Omental fat pad (tissue), 4 donors: ENCODE data around the gene TRAPPC12. TPM values are rescaled to one million over a fixed set of nuclear protein-coding genes. Genes with fewer than 3 reads are reported as not detected.

Experiments
- ATAC-seq: fragments of 150-250 bp; one replicate; pipeline ENCODE4 v1.9.1; 2016; ENCODE audit warnings: mild to moderate bottlenecking, moderate library complexity; ENCODE audit not compliant: low FRiP score
- DNase-seq: peaks from one replicate; pipeline ENCODE4 v3.0.0-alpha.2; 2019; ENCODE audit warnings: low spot score
- total RNA-seq, 4 donors: library from RNA; depleted of rRNA; stranded (reverse); fragments of >200 nt; gene quantifications; one replicate each; pipeline ENCODE4 v1.1.0, GENCODE V29; 2016
- TF ChIP-seq, protein P1 (sequence below), 3 donors: fragments of 450-650 bp; IDR thresholded peaks; one replicate each; pipeline ENCODE4 v1.5.1; 2016 to 2017; ENCODE audit warnings: antibody characterized with exemption in 3 of 3, mild to moderate bottlenecking in 3 of 3, moderate library complexity in 2 of 3

The TRAPPC12 gene
- total RNA-seq, 4 donors from 2014 or later, result 39.3 to 92.1 (median 53.9) TPM

DNA sequence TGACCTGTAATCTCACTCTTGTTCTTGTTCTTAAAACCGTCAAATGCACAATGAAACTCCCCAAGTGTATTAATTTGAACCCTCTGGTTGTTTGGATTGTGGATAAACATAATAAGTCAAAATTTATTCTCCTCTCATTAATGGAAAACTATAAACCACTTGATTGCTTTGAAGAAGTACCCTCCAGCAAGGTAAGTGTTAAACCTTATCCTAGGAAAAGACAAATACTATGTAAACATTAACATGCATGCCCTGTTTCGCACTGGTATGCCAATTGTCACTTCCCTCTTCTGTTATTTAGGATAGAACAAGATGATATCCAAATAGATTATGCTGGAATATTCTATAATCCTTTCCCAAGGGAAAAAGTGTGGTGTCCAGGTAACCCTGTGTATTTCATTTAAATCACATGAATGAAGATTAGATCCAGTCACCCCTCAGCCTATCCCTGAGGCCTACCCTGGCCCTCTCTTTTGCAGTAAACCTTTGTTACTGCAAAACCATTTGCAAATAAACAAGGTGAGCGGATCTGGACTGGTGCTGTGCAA is 138.5 kb downstream of the TRAPPC12 start:
- TF ChIP-seq, protein P1, sequence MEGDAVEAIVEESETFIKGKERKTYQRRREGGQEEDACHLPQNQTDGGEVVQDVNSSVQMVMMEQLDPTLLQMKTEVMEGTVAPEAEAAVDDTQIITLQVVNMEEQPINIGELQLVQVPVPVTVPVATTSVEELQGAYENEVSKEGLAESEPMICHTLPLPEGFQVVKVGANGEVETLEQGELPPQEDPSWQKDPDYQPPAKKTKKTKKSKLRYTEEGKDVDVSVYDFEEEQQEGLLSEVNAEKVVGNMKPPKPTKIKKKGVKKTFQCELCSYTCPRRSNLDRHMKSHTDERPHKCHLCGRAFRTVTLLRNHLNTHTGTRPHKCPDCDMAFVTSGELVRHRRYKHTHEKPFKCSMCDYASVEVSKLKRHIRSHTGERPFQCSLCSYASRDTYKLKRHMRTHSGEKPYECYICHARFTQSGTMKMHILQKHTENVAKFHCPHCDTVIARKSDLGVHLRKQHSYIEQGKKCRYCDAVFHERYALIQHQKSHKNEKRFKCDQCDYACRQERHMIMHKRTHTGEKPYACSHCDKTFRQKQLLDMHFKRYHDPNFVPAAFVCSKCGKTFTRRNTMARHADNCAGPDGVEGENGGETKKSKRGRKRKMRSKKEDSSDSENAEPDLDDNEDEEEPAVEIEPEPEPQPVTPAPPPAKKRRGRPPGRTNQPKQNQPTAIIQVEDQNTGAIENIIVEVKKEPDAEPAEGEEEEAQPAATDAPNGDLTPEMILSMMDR (IDR thresholded peaks at IDR 0.05), result no peak
- no peak for DNase-seq
- no peak for ATAC-seq

DNA sequence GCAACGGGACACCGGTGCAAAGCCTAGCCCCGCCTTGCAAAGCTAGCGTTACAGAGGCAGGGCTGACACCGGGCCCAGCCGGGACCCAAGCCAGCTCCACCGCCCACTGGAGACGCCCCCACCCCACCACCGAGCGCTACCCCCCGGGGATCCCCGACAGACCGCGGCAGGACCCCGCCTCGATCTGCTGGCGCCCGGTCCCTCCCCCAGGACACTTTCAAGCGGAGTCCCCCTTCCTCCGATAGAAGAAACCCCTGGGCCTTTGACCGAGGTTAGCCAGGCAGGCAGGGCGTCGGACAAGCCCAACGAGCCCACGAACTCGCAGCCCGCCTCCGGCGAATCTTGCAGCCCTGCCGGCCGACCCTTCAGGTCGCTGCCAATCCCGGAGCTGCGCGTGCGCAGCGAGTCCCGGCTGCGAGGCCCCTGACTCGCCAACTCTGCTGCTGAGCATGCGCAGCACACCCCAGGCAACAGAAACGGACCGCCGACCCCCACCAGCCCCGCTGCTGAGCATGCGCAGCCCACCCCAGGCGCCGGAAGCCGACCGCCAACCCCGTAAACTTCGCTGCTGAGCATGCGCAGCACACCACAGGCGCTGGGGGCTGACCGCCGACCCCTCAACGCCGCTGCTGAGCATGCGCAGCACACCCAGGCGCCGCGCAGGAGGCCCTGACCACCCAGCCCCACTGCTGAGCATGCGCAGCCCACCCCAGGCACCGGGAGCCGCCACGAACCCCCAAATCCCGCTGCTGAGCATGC is 139.2 kb downstream of the TRAPPC12 start:
- ATAC-seq (peak; percentile 96), DNase-seq (peak; percentile 83)
- TF ChIP-seq, protein P1 (IDR thresholded peaks at IDR 0.05), result no peak

DNA sequence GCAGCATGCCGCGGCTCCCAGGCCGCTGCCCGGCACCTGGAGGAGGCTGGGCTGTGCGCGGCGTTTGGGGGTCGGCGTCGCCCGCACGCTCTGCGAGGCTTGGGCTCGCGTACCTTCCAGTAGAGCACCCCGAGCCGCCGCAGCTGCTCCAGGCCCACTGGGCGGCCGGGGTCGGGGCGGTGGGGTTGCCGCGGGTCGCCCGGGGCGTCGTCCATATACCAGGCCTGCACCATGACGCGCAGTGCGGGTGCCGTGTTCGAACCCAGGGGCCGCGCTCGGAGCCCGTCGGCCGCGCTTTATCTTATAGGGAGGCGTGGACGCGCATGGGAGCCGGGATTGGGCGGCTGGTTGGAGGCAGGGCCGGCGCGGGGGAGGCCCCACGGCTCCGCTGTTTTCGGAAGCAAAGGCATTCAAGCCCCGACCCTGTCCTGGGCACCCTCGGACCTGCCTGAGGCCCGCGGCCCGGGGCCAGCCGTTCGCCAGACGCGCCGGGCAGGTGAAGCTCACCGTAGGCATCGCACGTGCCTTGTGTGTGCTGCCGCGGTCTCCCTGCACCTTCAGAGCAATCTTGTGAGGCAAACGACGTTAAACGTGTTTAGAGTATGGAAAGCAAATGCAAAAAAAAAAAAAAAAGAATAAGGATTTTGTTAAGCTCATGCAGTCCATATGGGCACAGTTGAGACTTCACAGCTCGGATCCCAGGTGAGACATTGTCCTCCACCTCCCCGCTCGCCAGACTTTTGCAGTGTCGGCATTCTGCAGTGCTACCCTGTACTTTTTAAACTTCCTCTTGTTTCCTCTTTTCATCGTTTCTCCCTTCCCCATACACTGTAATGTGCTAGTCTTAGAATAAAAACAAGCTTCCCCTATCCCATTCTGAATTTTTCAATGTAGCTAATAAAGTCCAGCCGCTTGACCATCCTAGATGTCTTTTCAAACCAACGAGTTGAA is 140.0 kb downstream of the TRAPPC12 start, which contains the start of gene ADI1:
ADI1 (minus strand) TSS at position 277 of the 951 bp plus-strand sequence; CDS start at position 233, 44 bp downstream.
- ATAC-seq, result peak; percentile 62
- TF ChIP-seq, protein P1 (IDR thresholded peaks at IDR 0.05), result no peak
- DNase-seq, result peak; percentile 55

DNA sequence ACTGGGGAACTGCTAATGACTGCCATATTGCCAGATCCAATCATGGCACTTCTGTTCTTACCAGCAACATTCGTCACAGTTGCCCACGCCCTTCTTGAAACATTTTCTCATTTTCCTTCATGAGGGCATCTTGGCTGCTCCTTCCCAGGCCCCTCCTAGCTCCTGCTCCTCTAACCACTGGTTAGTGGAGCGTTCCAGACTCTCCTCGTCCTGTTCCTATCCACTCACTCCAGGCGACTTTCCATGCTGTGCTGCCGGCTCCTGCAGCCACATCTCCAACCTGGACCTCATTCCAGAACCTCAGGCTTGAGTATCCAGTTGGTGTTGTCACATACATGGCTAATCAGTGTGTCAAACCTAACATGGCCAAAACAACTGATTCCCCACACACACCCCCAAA is 141.1 kb downstream of the TRAPPC12 start:
- DNase-seq, result no peak
- ATAC-seq, result no peak
- TF ChIP-seq, protein P1 (IDR thresholded peaks at IDR 0.05), result no peak

DNA sequence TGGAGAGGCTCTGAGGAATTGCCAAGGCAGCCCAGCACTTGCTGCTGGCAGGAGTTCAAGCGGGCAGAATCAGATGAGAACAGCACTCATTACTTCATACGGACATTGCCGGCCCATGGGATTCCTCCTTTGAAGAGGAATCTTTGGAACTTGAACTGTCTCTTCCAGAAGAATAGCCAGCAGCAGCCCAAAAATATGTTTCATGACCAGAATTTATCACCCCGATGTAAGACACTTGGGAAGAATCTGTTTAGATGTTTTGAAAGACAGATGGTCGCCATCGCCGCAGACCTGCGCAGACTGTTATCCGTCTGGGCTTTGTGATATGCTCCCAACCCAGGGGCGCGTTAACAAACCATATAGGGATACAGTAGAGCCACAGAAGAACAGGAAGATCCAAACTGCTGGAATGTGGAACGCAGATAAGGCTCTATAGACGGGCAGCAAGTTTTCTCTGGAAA is 143.5 kb downstream of the TRAPPC12 start:
- TF ChIP-seq, protein P1 (IDR thresholded peaks at IDR 0.05), result no peak
- no peak for ATAC-seq
- DNase-seq, result no peak

DNA sequence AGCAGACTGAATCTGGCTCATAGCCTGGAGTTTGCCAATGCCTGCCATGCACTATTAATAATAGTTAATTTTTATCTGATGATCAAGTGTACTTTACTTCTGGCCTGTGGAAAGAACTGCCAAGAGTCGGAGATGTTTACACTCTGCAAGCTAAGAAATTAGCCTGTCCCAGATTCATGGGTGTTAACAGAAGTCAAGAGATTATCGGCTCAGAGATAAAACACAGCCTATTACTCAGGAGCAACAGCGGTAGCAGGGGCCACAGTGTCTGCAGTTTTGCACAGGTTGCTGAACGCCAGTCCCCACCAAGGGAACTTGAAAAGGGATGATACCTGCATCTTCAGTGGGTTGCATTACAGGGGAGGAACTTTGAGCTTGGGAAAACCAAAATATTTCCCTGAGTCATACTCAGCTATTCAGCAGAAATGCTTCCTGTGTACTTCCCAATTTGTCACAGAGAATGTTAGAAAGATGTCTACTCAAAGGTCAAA is 144.1 kb downstream of the TRAPPC12 start:
- DNase-seq (no peak), ATAC-seq (peak; percentile 35)
- TF ChIP-seq, protein P1 (IDR thresholded peaks at IDR 0.05), result no peak
